Measurements from ENCODE around the gene PSME2.
A peak's percentile ranks its signal among the peaks of the same experiment; 100 is the strongest.
"Not testable (repeated sequence)": the region's sequence is repeated elsewhere in the genome, so short reads cannot be mapped to it uniquely, and the experiment has no call there.

The PSME2 gene

GRCh38 chr14:24110523-24110922 is 35.9 kb downstream of the PSME2 start:
- no peak for DNase-seq

GRCh38 chr14:24110060-24110459 is 36.4 kb downstream of the PSME2 start:
- DNase-seq: no peak

DNA sequence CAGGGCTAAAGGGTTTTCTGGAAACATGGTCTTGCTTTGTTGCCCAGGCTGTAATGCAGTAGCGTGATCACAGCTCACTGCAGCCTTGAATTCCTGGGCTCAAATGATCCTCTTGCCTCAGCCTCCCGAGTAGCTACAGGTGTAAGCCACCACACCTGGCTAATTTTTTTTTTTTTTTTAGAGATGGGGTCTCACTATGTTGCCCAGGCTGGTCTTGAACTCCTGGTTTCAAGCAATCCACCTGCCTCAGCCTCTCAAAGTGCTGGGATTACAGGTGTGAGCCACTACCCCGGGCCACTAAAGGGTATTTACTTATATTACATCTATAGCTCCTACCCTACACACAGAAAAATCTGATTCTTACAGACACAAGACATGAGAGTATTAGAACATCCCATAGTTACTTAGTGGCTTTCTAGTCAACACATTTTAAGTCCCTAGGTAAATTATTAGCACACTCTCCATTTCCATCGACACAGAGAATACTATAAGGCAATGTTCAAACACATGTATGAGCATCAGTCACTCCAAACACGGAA is 38.0 kb downstream of the PSME2 start:
- no peak for DNase-seq

- no peak for DNase-seq
Observed at GRCh38 chr14:24106672-24107271, 39.6 kb downstream of the PSME2 start.

DNA sequence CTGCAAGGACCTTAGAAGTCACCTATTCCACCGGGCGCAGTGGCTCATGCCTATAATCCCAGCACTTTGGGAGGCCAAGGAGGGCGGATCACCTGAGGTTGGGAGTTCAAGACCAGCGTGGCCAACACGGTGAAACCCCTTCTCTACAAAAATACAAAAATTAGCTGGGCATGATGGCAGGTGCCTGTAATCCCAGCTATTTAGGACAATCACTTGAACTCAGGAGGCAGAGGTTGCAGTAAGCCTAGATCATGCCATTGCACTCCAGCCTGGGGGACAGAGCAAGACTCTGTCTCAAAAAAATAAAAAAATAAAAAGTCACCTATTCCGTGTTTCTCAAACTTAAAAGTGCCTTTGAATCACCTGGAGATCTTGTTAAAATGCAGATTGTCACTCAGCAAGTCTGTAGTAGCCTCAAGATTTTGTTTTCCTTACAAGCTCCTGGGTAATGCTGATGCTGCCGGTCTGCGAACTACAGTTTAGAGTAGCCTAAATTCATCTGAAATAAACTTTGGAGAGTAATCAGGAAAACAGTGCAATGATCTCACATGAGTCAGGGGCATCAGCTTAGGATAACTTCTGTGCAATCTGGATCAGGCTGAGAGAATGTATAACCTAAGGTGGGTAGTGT is 40.7 kb downstream of the PSME2 start:
- not testable (repeated sequence) for DNase-seq

DNA sequence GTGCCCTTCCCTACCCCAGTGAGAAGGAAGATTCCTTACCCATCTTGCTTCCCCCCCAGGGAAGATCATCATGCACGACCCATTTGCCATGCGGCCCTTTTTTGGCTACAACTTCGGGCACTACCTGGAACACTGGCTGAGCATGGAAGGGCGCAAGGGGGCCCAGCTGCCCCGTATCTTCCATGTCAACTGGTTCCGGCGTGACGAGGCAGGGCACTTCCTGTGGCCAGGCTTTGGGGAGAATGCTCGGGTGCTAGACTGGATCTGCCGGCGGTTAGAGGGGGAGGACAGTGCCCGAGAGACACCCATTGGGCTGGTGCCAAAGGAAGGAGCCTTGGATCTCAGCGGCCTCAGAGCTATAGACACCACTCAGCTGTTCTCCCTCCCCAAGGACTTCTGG is 43.0 kb downstream of the PSME2 start:
- no peak for DNase-seq

DNA sequence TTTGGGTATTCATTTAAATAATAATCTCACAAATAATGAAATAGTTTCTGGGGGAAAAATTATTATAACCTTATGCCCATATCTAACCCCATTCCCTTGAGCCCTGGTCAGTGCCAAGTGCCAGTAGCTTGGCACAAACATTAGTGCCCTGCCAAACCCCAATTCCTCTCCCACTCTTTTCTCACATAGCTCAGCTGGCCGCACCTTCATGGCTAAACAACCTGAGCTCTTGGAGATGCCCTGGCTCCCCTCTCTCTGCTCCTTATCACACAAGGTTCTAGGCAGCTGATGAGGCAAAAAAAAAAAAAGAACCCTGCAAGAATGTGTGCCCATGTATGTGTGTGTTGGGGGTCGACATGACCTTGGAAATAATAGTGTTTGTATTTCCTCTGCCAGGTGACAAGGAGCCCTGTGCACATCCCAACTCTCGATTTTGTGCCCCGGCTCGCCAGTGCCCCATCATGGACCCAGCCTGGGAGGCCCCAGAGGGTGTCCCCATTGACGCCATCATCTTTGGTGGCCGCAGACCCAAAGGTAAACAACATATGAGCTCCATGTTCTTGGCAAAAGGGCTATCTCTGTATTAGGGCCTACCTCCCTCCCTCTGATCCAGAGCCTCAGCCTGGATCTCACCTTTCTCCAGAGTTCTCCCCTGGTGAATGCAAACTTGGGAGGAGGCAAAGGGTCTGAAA is 43.9 kb downstream of the PSME2 start:
- no peak for DNase-seq

DNA sequence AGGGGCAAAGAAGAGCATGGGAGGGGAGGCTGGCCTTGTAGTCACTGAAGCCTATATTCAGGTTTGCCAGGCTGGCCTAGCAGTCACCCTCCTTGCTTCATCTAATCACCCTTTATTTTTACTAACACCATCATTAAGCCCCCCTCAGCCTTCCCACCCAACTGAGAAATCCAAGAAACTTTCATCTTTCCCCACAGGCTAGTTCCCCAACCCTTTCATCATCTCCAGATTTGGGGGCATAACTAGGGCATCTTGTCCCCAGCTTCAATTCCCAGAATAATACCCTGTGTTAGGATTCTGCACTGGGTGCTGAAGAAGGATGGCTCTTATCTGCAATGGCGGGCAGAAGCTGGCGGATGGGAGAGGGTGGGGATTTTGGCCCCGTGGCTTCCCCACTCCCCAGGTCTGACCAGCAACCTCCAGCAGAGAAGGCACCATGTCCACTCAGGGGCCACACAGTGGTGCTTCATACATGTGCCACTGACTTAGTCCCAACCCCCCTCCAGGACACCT is 45.4 kb downstream of the PSME2 start:
- DNase-seq: no peak

DNA sequence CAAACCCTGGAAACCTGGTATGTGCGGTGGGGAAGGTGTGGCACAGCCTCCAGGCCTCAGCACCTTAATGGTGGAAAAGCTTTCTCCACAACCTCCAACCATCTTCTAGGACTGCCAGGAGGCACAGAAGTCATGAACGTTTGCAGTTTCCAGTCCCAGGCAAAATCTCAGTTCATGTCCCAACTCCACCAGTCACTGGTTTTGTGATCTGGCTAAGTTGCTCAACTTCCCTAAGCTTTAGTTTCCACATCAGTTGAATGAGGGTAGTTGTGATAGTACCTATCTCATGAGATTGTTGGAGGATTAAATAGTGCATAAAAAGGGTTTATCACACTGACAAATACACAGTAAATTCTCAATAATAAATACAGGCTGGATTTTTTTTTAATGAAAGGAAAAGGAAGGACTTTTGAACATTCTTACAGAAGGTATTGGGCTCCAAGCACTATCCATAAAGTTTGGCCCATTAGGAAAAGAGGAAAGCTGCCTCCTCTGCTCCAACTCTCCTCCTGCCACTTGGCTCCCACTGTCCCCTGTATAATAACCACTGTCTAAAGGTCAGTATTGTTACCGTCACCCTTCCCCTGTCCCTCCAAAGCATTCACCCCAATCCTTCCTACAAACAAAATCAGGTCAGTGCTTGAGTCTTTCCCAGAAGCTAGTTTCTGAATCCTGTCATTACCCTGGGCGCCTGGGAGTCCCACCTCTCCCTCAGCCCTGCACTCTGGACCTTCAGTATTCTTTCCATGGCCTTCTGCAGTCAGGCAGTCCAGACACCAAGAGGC is 46.0 kb downstream of the PSME2 start:
- no peak for DNase-seq

GRCh38 chr14:24098927-24099813 is 47.2 kb downstream of the PSME2 start:
- no peak for DNase-seq

GRCh38 chr14:24098229-24098926 is 48.0 kb downstream of the PSME2 start:
- no peak for DNase-seq

GRCh38 chr14:24096545-24097181 is 49.7 kb downstream of the PSME2 start:
- no peak for DNase-seq

GRCh38 chr14:24095271-24096068 is 50.9 kb downstream of the PSME2 start:
- DNase-seq: peak; percentile 57

DNA sequence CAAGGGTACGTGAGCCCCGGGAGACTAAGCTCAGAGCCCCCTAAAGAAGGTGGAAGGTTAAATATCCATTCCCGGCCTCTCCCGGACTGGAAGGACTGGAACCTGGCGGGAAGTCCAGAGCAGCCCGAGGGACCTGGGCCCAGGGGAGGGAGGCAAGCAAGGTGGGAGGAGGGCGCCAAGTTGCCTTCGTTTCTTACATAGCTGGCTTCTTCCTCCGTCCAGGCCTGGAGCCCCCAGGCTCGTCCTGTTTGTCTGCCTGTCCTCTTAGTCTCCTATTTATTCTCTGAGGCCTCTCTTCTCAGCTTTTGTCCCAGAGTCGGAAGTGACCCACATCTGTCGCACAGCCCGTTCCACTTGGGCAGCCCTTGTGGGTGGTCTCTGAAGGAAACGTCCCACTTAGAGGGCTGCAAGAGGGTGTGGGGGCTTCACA is 51.6 kb downstream of the PSME2 start:
- DNase-seq: no peak

DNA sequence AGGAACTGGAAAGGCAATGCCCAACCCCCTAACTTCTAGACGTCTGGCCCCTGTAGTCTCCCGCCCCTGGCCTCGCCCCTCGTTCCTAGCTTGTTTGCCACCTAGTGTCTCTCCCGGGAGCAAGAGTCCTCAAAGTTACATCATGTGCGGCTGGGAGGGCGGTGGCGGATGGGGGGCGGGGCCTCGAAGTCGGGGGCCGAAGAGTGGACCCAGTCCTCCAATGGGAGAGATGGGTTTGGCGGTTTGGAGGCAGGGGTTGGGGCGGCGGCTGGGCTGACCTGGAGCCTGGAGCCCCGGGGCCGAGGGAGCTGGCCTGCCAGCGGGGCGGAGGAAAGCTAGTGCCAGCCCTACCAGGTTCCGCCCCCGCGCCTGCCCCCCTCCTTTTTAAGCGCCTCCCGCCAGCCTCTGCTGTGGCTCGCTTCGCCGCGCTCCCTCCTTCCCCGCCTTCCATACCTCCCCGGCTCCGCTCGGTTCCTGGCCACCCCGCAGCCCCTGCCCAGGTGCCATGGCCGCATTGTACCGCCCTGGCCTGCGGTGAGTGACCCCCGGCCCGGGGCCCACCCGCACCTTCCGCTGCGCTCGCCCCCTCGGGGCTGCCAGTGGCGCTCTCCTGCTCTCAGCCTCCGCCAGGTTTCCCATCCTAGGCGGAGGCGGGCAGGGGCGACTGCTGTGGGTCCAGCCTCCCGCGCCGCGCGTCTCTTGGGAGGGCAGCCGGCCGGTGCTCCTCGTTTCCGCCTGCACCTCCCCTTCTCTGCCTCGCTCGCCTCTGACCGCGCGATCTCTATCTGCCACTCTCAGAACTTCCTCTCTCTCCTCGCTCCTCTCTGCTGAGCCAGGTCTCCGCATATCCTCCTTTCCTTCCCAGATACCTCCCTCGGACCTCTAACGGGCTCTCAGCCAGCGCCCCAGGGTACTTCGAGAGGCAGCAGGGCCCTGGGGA is 52.2 kb downstream of the PSME2 start, which contains the start of gene PCK2:
PCK2 (plus strand) TSS at position 411 of the 940 bp plus-strand sequence; CDS start at position 506, 95 bp downstream.
- DNase-seq: peak; percentile 84

Data from CD4-positive, alpha-beta T cell treated with Interferon gamma for 1 hour (primary cell).